HepG2 (cell line): ENCODE results near the gene B3GNT7. TPM values are rescaled to one million over a fixed set of nuclear protein-coding genes. Genes with fewer than 3 reads are reported as not detected.

Experiments used
- ADNP ChIP-seq: sonication (generic); formaldehyde crosslinking; IDR thresholded peaks from 2 replicates; pipeline ENCODE4 v1.4.0; 2020; ENCODE audit warnings: missing genetic modification reagents
- ATF6 ChIP-seq: sonication (generic); formaldehyde crosslinking; conservative IDR thresholded peaks from 2 replicates; pipeline ENCODE4 v1.4.0; 2020; ENCODE audit warnings: missing genetic modification reagents
- DMAP1 ChIP-seq: IDR thresholded peaks from 2 replicates; pipeline ENCODE4 v1.6.1; 2016
- ETS1 ChIP-seq: sonication (generic); formaldehyde crosslinking; IDR thresholded peaks from 2 replicates; pipeline ENCODE4 v1.4.0; 2020; ENCODE audit warnings: missing genetic modification reagents
- FOXO1 ChIP-seq: sonication (generic); formaldehyde crosslinking; IDR thresholded peaks from 2 replicates; pipeline ENCODE4 v1.4.0; 2020; ENCODE audit warnings: missing genetic modification reagents
- GMEB1 ChIP-seq: sonication (generic); formaldehyde crosslinking; IDR thresholded peaks from 2 replicates; pipeline ENCODE4 v1.5.1; 2020; ENCODE audit warnings: missing genetic modification reagents, mild to moderate bottlenecking, borderline replicate concordance
- HDAC6 ChIP-seq: fragments of 200-600 bp; sonication (generic); IDR thresholded peaks from 2 replicates; pipeline ENCODE4 v1.7.0; 2017; ENCODE audit warnings: mild to moderate bottlenecking, antibody characterized with exemption, low read length, low read depth
- HES4 ChIP-seq: sonication (generic); formaldehyde crosslinking; IDR thresholded peaks from 2 replicates; pipeline ENCODE4 v1.9.0; 2021; ENCODE audit warnings: mild to moderate bottlenecking, missing genetic modification reagents, borderline replicate concordance
- HHEX ChIP-seq: IDR thresholded peaks from 2 replicates; pipeline ENCODE4 v1.6.1; 2016; ENCODE audit warnings: control low read depth
- HNF4G ChIP-seq, 2 experiments: sonication (generic) in 1 of 2; formaldehyde crosslinking in 1 of 2; IDR thresholded peaks; 2 replicates each; pipeline versions ENCODE4 v1.4.0 to v1.6.1; 2011 to 2020; ENCODE audit warnings: borderline replicate concordance in 2 of 2, low read depth in 2 of 2, mild to moderate bottlenecking in 2 of 2, low read length in 1 of 2, missing genetic modification reagents in 1 of 2, moderate library complexity in 1 of 2
- HOXA5 ChIP-seq: sonication (generic); formaldehyde crosslinking; IDR thresholded peaks from 2 replicates; pipeline ENCODE4 v1.4.0; 2020; ENCODE audit warnings: missing genetic modification reagents
- JUNB ChIP-seq: sonication (generic); formaldehyde crosslinking; IDR thresholded peaks from 2 replicates; pipeline ENCODE4 v1.8.0; 2022; ENCODE audit warnings: missing genetic modification reagents, mild to moderate bottlenecking, borderline replicate concordance
- SAFB2 ChIP-seq: sonication (generic); formaldehyde crosslinking; IDR thresholded peaks from 2 replicates; pipeline ENCODE4 v1.5.1; 2020; ENCODE audit warnings: missing genetic modification reagents, low read depth, mild to moderate bottlenecking, borderline replicate concordance
- SAP130 ChIP-seq: IDR thresholded peaks from 2 replicates; pipeline ENCODE4 v1.6.1; 2016; ENCODE audit warnings: low read depth
- TGIF2 ChIP-seq: IDR thresholded peaks from 2 replicates; pipeline ENCODE4 v1.6.1; 2016; ENCODE audit warnings: control low read depth, missing compliant biosample characterization
- ZNF451 ChIP-seq: sonication (generic); formaldehyde crosslinking; IDR thresholded peaks from 2 replicates; pipeline ENCODE4 v1.5.0; 2020; ENCODE audit warnings: mild to moderate bottlenecking, missing genetic modification reagents
- ZNF484 ChIP-seq: sonication (generic); formaldehyde crosslinking; IDR thresholded peaks from 2 replicates; pipeline ENCODE4 v1.5.1; 2020; ENCODE audit warnings: mild to moderate bottlenecking, low read depth, missing genetic modification reagents, borderline replicate concordance
- ZNF574 ChIP-seq: sonication (generic); formaldehyde crosslinking; IDR thresholded peaks from 2 replicates; pipeline ENCODE4 v1.4.0; 2020; ENCODE audit warnings: missing genetic modification reagents
- ZNF615 ChIP-seq: sonication (generic); formaldehyde crosslinking; IDR thresholded peaks from 2 replicates; pipeline ENCODE4 v1.5.0; 2020; ENCODE audit warnings: mild to moderate bottlenecking, missing genetic modification reagents, borderline replicate concordance
- ZNF747 ChIP-seq: sonication (generic); formaldehyde crosslinking; IDR thresholded peaks from 2 replicates; pipeline ENCODE4 v1.8.1; 2023; ENCODE audit warnings: missing genetic modification reagents, mild to moderate bottlenecking, borderline replicate concordance
- ZNF75D ChIP-seq: sonication (generic); formaldehyde crosslinking; IDR thresholded peaks from 2 replicates; pipeline ENCODE4 v1.8.1; 2023; ENCODE audit warnings: missing genetic modification reagents, mild to moderate bottlenecking, borderline replicate concordance
- ZNF772 ChIP-seq: sonication (generic); formaldehyde crosslinking; IDR thresholded peaks from 2 replicates; pipeline ENCODE4 v1.5.0; 2020; ENCODE audit warnings: mild to moderate bottlenecking, missing genetic modification reagents
- polyA plus RNA-seq, 8 experiments: library from polyadenylated mRNA; depleted of rRNA in 3 of 8; stranded (reverse) in 7 of 8; unstranded in 1 of 8; fragments of >200 nt; fragmentation: Illumina TruSeq in 4 of 8; extraction: Trizol in 4 of 8; gene quantifications; 2 replicates each; pipeline versions ENCODE4 v1.2.1 to v1.2.3, GENCODE V29; 2011 to 2016; ENCODE audit warnings: low read depth in 4 of 8, missing spikeins in 1 of 8, mixed read lengths in 1 of 8; ENCODE audit not compliant: insufficient read depth in 1 of 8
- total RNA-seq, 5 experiments: library from RNA; depleted of rRNA; stranded (reverse); fragments of >200 nt; fragmentation: Illumina TruSeq; extraction: Trizol; gene quantifications; 2 replicates each; pipeline ENCODE4 v1.2.3, GENCODE V29; 2016; ENCODE audit warnings: low read depth in 1 of 5

B3GNT7 gene
- total and polyA plus RNA-seq, 2 of the 13 experiments (the other 11 are each of a cell fraction or from before 2014, with no cell fraction given): 0.04 to 0.24 TPM

- TF ChIP-seq ETS1 (no peak), HES4 (CRISPR knock-in tag) (no peak; the same call in 1 of the 2 replicates), JUNB (no peak), ZNF772 (0 out of 2 replicates have a peak, but pooled peaks have one; percentile 39), HOXA5 (CRISPR knock-in tag) (no peak), ZNF484 (CRISPR knock-in tag) (no peak), FOXO1 (CRISPR knock-in tag) (no peak; the same call in none of the 2 replicates), SAFB2 (CRISPR knock-in tag) (no peak; the same call in 1 of the 2 replicates), ZNF451 (no peak), HHEX (CRISPR knock-in tag) (no peak), ATF6 (CRISPR knock-in tag) (no peak), ZNF574 (peak; percentile 56; the same call in 1 of the 2 replicates), ADNP (CRISPR knock-in tag) (no peak), HNF4G (IDR thresholded peaks at IDR 0.05; ENCODE audit: borderline replicate concordance, low read depth, low read length) (no peak), HNF4G (CRISPR knock-in tag; IDR thresholded peaks at IDR 0.05; ENCODE audit: borderline replicate concordance, low read depth) (peak; percentile 77), ZNF75D (CRISPR knock-in tag) (no peak), ZNF615 (CRISPR knock-in tag) (no peak), DMAP1 (CRISPR knock-in tag) (no peak; the same call in 1 of the 2 replicates), GMEB1 (CRISPR knock-in tag) (peak; percentile 59), SAP130 (peak; percentile 70), TGIF2 (peak; percentile 52; the same call in 1 of the 2 replicates), ZNF747 (no peak), HDAC6 (no peak)
Measured at GRCh38 chr2:231411831-231412617, 16.5 kb downstream of the B3GNT7 start (continued).
